ENCODE measurements around the gene PSME1.

PSME1 gene

DNA sequence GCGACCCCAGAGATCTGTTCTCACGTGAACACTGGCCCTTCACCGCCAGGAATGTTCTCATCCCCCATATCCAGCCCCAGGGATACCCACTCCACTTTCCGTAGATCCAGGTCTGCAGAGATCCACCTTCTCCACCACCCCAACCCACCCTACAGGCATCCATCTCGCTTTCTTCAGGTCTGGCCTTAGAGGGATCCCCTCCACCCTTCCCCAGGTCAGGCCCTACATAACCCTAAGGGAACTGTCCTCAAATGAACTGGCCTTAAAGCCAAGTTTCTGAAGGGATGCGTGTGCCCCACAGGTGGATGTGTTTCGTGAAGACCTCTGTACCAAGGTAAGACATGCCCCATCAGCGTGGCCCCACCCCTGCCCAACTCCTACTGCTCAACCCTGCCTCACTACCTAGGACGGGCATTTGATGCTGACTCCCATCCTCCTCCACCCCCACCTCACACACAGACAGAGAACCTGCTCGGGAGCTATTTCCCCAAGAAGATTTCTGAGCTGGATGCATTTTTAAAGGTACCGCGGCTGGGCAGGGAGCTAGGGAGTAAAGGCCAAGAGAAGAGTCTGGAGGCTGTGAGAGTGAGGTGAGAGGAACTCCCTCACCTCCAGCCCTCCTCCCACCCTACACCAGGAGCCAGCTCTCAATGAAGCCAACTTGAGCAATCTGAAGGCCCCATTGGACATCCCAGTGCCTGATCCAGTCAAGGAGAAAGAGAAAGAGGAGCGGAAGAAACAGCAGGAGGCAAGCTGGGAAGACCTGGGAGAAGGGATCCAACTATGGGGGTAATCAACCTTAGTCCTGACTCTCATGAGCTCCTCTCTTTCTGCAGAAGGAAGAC, 912 bp downstream of the PSME1 start:
- peak overlapping the region; percentile 75 for H3K4me3 ChIP-seq (ENCODE audit: low read length)
- no peak for DNase-seq (ENCODE audit: low read depth)
- TF ChIP-seq, protein P1, sequence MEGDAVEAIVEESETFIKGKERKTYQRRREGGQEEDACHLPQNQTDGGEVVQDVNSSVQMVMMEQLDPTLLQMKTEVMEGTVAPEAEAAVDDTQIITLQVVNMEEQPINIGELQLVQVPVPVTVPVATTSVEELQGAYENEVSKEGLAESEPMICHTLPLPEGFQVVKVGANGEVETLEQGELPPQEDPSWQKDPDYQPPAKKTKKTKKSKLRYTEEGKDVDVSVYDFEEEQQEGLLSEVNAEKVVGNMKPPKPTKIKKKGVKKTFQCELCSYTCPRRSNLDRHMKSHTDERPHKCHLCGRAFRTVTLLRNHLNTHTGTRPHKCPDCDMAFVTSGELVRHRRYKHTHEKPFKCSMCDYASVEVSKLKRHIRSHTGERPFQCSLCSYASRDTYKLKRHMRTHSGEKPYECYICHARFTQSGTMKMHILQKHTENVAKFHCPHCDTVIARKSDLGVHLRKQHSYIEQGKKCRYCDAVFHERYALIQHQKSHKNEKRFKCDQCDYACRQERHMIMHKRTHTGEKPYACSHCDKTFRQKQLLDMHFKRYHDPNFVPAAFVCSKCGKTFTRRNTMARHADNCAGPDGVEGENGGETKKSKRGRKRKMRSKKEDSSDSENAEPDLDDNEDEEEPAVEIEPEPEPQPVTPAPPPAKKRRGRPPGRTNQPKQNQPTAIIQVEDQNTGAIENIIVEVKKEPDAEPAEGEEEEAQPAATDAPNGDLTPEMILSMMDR (conservative IDR thresholded peaks at IDR 0.05; ENCODE audit: low read depth, low read length), result no peak

DNA sequence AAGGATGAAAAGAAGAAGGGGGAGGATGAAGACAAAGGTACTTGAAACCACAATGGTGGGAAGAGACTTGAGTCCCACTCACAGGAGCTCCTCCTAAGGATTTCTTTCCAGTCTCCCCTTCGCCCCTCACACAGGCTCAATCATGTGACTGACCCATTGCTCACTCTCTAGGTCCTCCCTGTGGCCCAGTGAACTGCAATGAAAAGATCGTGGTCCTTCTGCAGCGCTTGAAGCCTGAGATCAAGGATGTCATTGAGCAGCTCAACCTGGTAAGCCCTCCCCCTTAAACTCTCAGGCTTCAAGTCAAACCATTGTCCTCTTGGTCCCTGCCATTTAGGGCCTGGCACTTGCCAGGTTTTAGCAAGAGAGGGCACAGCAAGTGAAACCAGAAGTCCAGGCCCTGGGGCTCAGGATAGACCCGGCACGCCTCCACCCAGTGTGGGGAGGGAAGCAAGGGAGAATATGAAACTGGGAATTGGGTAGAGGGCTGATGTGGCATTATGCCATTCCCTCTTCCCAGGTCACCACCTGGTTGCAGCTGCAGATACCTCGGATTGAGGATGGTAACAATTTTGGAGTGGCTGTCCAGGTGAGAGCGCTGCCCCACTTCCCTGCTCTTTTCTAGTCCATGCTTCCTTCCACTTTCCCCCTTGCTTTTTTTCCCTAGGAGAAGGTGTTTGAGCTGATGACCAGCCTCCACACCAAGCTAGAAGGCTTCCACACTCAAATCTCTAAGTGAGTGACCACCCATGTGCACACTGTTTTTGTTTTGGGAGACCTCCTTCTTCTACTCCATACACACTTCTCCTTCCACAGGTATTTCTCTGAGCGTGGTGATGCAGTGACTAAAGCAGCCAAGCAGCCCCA, 1.8 kb downstream of the PSME1 start:
- no peak for DNase-seq (ENCODE audit: low read depth)
- TF ChIP-seq, protein P1 (conservative IDR thresholded peaks at IDR 0.05; ENCODE audit: low read depth, low read length), result no peak
- no peak overlapping the region for H3K4me3 ChIP-seq (ENCODE audit: low read length)

DNA sequence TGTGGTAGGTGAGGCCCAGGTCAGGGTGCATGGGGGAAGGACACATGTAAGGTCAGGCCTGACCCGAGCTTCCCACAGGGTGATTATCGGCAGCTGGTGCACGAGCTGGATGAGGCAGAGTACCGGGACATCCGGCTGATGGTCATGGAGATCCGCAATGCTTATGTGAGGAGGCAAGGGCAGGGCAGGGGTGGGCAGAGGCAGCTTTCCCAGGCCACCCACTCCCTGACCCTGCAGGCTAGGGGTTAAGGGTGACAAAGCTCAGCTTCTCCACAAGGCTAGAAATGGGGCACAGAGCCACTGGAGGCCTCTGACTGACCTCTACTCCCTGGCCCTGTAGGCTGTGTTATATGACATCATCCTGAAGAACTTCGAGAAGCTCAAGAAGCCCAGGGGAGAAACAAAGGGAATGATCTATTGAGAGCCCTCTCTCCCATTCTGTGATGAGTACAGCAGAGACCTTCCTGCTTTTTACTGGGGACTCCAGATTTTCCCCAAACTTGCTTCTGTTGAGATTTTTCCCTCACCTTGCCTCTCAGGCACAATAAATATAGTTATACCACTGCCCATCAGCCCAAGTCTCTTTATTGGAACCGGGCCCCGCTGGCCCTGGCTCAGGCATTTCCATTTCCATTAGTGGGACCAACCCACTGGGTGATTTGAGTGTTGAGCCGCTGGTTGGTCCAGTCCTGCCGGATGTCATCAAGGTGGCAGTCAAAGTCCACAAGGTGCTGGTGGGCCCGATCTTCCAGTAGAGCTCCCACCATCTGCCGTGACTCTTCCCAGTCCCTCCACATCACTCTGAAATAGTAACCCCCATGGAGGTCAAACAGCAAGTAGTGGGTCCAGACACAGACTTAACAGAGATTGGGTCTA, 2.6 kb downstream of the PSME1 start:
- TF ChIP-seq, protein P1 (conservative IDR thresholded peaks at IDR 0.05; ENCODE audit: low read depth, low read length), result no peak
- H3K4me3 ChIP-seq (ENCODE audit: low read length), result no peak overlapping the region
- DNase-seq (ENCODE audit: low read depth), result no peak

DNA sequence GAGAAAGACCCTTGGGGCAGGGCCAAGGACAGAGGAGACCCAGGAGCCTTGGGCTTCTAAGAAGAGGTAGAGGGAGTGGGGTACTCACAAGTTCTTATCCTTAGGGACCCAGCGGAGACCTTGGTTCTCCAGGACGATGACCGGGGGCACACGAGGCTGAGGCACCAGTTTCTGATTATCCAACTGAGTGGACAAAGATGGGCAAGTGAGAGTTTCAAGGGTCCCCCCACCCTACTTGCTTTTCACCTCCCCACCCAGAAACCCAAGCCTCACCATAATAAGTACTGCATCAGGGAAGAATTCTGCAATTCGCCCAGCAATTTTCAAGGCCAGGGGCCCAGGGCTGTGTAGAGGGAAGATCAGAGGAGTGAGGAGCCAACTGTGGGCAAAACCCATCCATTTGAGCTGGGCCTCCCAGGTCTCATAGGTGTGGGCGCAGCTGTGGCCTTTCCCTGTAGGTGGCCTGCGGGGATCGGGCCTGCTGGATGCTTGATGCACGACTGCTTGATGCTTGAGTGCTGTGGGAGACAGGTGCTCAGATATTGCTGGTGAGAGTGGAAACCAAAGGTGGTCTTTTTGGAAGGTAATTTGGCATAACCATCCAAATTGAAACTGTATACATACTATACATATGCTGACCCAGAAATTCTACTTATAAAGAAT, 3.4 kb downstream of the PSME1 start:
- DNase-seq (ENCODE audit: low read depth), result no peak
- TF ChIP-seq, protein P1 (conservative IDR thresholded peaks at IDR 0.05; ENCODE audit: low read depth, low read length), result no peak
- peak overlapping the region; percentile 96 for H3K4me3 ChIP-seq (ENCODE audit: low read length)

DNA sequence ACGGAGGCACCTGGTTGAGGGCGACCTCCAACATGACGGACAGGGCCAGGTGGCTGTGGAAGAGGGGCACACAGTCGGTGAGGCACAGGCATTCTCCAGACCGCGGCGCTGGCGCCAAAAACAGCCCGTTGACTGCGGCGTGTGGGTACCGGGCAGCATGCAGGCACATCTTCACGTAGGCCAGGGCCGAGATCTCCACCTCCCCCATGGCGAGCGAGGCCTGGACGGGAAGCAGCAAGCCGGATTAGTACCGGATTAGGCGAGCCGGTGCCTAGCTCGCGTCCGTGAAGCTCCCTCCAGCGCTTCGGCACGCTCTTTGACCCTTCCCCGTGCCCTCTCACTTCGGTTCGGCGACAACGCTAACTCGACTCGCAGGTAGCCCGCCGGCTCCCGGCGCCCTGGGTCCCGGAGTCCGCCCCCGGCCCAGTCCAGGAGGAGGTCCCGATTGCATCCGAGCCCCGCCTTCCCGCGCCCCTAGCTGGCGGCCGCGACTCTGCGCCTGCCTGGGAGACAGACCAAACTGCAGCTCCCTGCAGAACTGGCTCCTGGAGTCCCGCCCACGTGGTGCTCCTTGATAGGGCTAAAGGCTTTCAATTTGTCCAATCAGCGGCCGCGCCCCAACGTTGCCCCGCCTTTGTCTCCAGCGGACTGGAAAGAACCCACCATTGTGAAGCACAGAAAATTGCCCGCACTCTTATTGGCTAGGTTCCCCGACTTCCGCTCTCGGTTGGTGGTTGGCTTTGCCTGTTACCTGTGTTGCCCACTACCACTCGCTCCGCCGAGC, 5.3 kb downstream of the PSME1 start, which contains the start of gene EMC9:
Gene EMC9, minus strand, starts transcription at position 495 of the 784 bp plus-strand sequence. Its CDS starts 287 bp downstream, at position 208.
- peak; percentile 98 for DNase-seq (ENCODE audit: low read depth)
- TF ChIP-seq, protein P1 (conservative IDR thresholded peaks at IDR 0.05; ENCODE audit: low read depth, low read length), result peak; percentile 19
- peak within 1 kb of the TSS; percentile 96 for H3K4me3 ChIP-seq (ENCODE audit: low read length)
